LHCN-M2 (cell line): ENCODE measurements around the gene ZNF135. TPM values are rescaled to one million over a fixed set of nuclear protein-coding genes. Genes with fewer than 3 reads are reported as not detected.

Experiments used
- DNase-seq: peaks from one replicate; pipeline ENCODE4 v3.0.0-alpha.2; 2012; ENCODE audit warnings: low read depth
- polyA plus RNA-seq: library from polyadenylated mRNA; unstranded; fragments of >200 nt; gene quantifications from one replicate; pipeline ENCODE4 v1.2.1, GENCODE V29; 2012; ENCODE audit warnings: missing spikeins
- total RNA-seq: library from RNA; depleted of rRNA; stranded (reverse); fragments of >200 nt; gene quantifications from 2 replicates; pipeline ENCODE4 v1.2.3, GENCODE V29; 2014; rRNA removed

Gene ZNF135
- total RNA-seq: 0.83 and 1.4 TPM in 2 replicates
- 1.4 TPM for polyA plus RNA-seq

- DNase-seq: peak; percentile 35
These were observed at the start of gene ZNF135 for GRCh38 chr19:58059003-58059670. TSS of gene ZNF135 (plus strand) at chr19:58059282. CDS start at chr19:58060003, 721 bp downstream.

GRCh38 chr19:58009301-58009665 lies 49.8 kb upstream of the ZNF135 start:
- DNase-seq: no peak

GRCh38 chr19:58009666-58010301 lies 49.3 kb upstream of the ZNF135 start:
- DNase-seq: no peak

- DNase-seq: no peak
These were observed 48.6 kb upstream of the ZNF135 start for GRCh38 chr19:58010507-58010906.

GRCh38 chr19:58014141-58014540 lies 44.9 kb upstream of the ZNF135 start:
- no peak for DNase-seq

GRCh38 chr19:58020129-58020528 lies 39.0 kb upstream of the ZNF135 start:
- DNase-seq: no peak

- DNase-seq: peak; percentile 19
These were observed 37.4 kb upstream of the ZNF135 start for GRCh38 chr19:58021541-58022282.

- DNase-seq: no peak
These were observed 36.8 kb upstream of the ZNF135 start for GRCh38 chr19:58022283-58022660.

- no peak for DNase-seq
These were observed 34.4 kb upstream of the ZNF135 start for GRCh38 chr19:58024661-58025060.

- no peak for DNase-seq
These were observed 25.2 kb upstream of the ZNF135 start, which contains the start of gene ZSCAN1 for GRCh38 chr19:58033741-58034476. TSS of gene ZSCAN1 (plus strand) at chr19:58034025. CDS start at chr19:58037837, 3,812 bp downstream.

GRCh38 chr19:58034477-58034793 lies 24.6 kb upstream of the ZNF135 start:
- DNase-seq: no peak

GRCh38 chr19:58035863-58036262 lies 23.2 kb upstream of the ZNF135 start:
- DNase-seq: no peak

- DNase-seq: no peak
These were observed 21.0 kb upstream of the ZNF135 start for GRCh38 chr19:58037927-58038687.

GRCh38 chr19:58038688-58039204 lies 20.3 kb upstream of the ZNF135 start:
- no peak for DNase-seq

- no peak for DNase-seq
These were observed 18.1 kb upstream of the ZNF135 start for GRCh38 chr19:58040751-58041525.

GRCh38 chr19:58042495-58043340 lies 16.4 kb upstream of the ZNF135 start:
- no peak for DNase-seq

- no peak for DNase-seq
These were observed 14.7 kb upstream of the ZNF135 start for GRCh38 chr19:58044391-58044790.

GRCh38 chr19:58044886-58045285 lies 14.2 kb upstream of the ZNF135 start:
- DNase-seq: no peak

GRCh38 chr19:58045411-58046050 lies 13.6 kb upstream of the ZNF135 start:
- no peak for DNase-seq
